WTC11 (cell line): ENCODE measurements around the gene AMACR. TPM values are rescaled to one million over a fixed set of nuclear protein-coding genes. Genes with fewer than 3 reads are reported as not detected.

Experiments
- AR ChIP-seq: fragments of 250-450 bp; sonication (Bioruptor Pico); IDR thresholded peaks from 2 replicates; pipeline ENCODE4 v1.9.0; 2021; ENCODE audit warnings: mild to moderate bottlenecking
- CDX4 ChIP-seq: fragments of 250-450 bp; sonication (Bioruptor Pico); IDR thresholded peaks from 2 replicates; pipeline ENCODE4 v1.9.0; 2021; ENCODE audit warnings: moderate library complexity, mild to moderate bottlenecking, inconsistent platforms, borderline replicate concordance
- E2F4 ChIP-seq: sonication (generic); formaldehyde crosslinking; IDR thresholded peaks from 2 replicates; pipeline ENCODE4 v1.8.1; 2022; ENCODE audit warnings: low read depth, mild to moderate bottlenecking, moderate library complexity, missing genetic modification reagents, borderline replicate concordance
- E2F5 ChIP-seq: sonication (generic); formaldehyde crosslinking; IDR thresholded peaks from 2 replicates; pipeline ENCODE4 v1.8.1; 2022; ENCODE audit warnings: mild to moderate bottlenecking, moderate library complexity, missing genetic modification reagents
- ERG ChIP-seq: fragments of 250-450 bp; sonication (Bioruptor Pico); IDR thresholded peaks from 2 replicates; pipeline ENCODE4 v1.8.0; 2021; ENCODE audit warnings: mild to moderate bottlenecking
- ETV6 ChIP-seq: sonication (generic); formaldehyde crosslinking; IDR thresholded peaks from 2 replicates; pipeline ENCODE4 v1.8.1; 2022; ENCODE audit warnings: mild to moderate bottlenecking, missing genetic modification reagents
- FOXP1 ChIP-seq: sonication (generic); formaldehyde crosslinking; IDR thresholded peaks from 2 replicates; pipeline ENCODE4 v1.8.0; 2022; ENCODE audit warnings: missing genetic modification reagents, mild to moderate bottlenecking, moderate library complexity, borderline replicate concordance
- IRF2 ChIP-seq: sonication (generic); formaldehyde crosslinking; IDR thresholded peaks from 2 replicates; pipeline ENCODE4 v1.8.0; 2022; ENCODE audit warnings: low read depth, missing genetic modification reagents, borderline replicate concordance
- JAZF1 ChIP-seq: fragments of 250-450 bp; sonication (Bioruptor Pico); IDR thresholded peaks from 2 replicates; pipeline ENCODE4 v1.9.0; 2021; ENCODE audit warnings: moderate library complexity, mild to moderate bottlenecking, inconsistent platforms
- NFATC4 ChIP-seq: fragments of 250-450 bp; sonication (Bioruptor Pico); IDR thresholded peaks from 2 replicates; pipeline ENCODE4 v1.9.0; 2021; ENCODE audit warnings: mild to moderate bottlenecking
- NFE2L1 ChIP-seq: sonication (generic); formaldehyde crosslinking; IDR thresholded peaks from 2 replicates; pipeline ENCODE4 v1.8.1; 2023; ENCODE audit warnings: missing genetic modification reagents
- NR3C1 ChIP-seq: sonication (generic); formaldehyde crosslinking; conservative IDR thresholded peaks from 2 replicates; pipeline ENCODE4 v1.8.1; 2023; ENCODE audit warnings: low read depth, mild to moderate bottlenecking, missing genetic modification reagents
- RELA ChIP-seq: sonication (generic); formaldehyde crosslinking; IDR thresholded peaks from 2 replicates; pipeline ENCODE4 v1.8.1; 2022; ENCODE audit warnings: missing genetic modification reagents, mild to moderate bottlenecking, borderline replicate concordance
- STAT6 ChIP-seq: sonication (generic); formaldehyde crosslinking; conservative IDR thresholded peaks from 2 replicates; pipeline ENCODE4 v1.8.1; 2023; ENCODE audit warnings: mild to moderate bottlenecking, low read depth, missing genetic modification reagents, moderate library complexity
- TEAD1 ChIP-seq: sonication (generic); formaldehyde crosslinking; IDR thresholded peaks from 2 replicates; pipeline ENCODE4 v1.8.0; 2022; ENCODE audit warnings: mild to moderate bottlenecking, missing genetic modification reagents
- TP53 ChIP-seq: sonication (generic); formaldehyde crosslinking; IDR thresholded peaks from 2 replicates; pipeline ENCODE4 v1.8.1; 2023; ENCODE audit warnings: mild to moderate bottlenecking, missing genetic modification reagents
- ZBTB21 ChIP-seq: sonication (generic); formaldehyde crosslinking; IDR thresholded peaks from 2 replicates; pipeline ENCODE4 v1.8.1; 2023; ENCODE audit warnings: mild to moderate bottlenecking, missing genetic modification reagents, borderline replicate concordance
- ZNF121 ChIP-seq: sonication (generic); formaldehyde crosslinking; IDR thresholded peaks from 2 replicates; pipeline ENCODE4 v1.8.0; 2023; ENCODE audit warnings: missing genetic modification reagents
- ZNF219 ChIP-seq: sonication (generic); formaldehyde crosslinking; IDR thresholded peaks from 2 replicates; pipeline ENCODE4 v1.8.0; 2023; ENCODE audit warnings: missing genetic modification reagents, mild to moderate bottlenecking, borderline replicate concordance
- ZNF317 ChIP-seq: sonication (generic); formaldehyde crosslinking; IDR thresholded peaks from 2 replicates; pipeline ENCODE4 v1.8.1; 2023; ENCODE audit warnings: low read depth, mild to moderate bottlenecking, moderate library complexity, missing genetic modification reagents, borderline replicate concordance
- ZNF671 ChIP-seq: fragments of 250-450 bp; sonication (Bioruptor Pico); IDR thresholded peaks from 2 replicates; pipeline ENCODE4 v1.8.0; 2021; ENCODE audit warnings: mild to moderate bottlenecking
- ZSCAN18 ChIP-seq: fragments of 250-450 bp; sonication (Bioruptor Pico); IDR thresholded peaks from 2 replicates; pipeline ENCODE4 v2.1.2; 2022; ENCODE audit warnings: mild to moderate bottlenecking, moderate library complexity
- total RNA-seq: library from RNA; stranded (reverse); gene quantifications from 3 replicates; pipeline ENCODE4 v1.2.3, GENCODE V29; 2021

AMACR gene
- total RNA-seq, 1 experiment from 2014 or later, result 11.9 TPM

- 0 out of 2 replicates have a peak, but pooled peaks have one; percentile 43 for TF ChIP-seq NR3C1 (CRISPR knock-in tag)
- no peak for TF ChIP-seq TEAD1
- no peak for TF ChIP-seq ZSCAN18 (CRISPR knock-in tag)
- TF ChIP-seq TP53 (CRISPR knock-in tag), result 0 out of 2 replicates have a peak, but pooled peaks have one; percentile 45
- no peak for TF ChIP-seq ZNF219 (CRISPR knock-in tag)
- TF ChIP-seq ZNF671 (CRISPR knock-in tag), result no peak
- TF ChIP-seq ZBTB21 (CRISPR knock-in tag), result no peak
- no peak for TF ChIP-seq CDX4 (CRISPR knock-in tag)
- TF ChIP-seq ERG (CRISPR knock-in tag), result no peak
- TF ChIP-seq ETV6, result peak; percentile 92
- TF ChIP-seq JAZF1 (CRISPR knock-in tag), result no peak
- peak; percentile 88; the same call in 1 of the 2 replicates for TF ChIP-seq FOXP1
- TF ChIP-seq AR (CRISPR knock-in tag), result no peak
- no peak for TF ChIP-seq ZNF317 (CRISPR knock-in tag)
- no peak for TF ChIP-seq IRF2
- no peak for TF ChIP-seq STAT6 (CRISPR knock-in tag)
- no peak for TF ChIP-seq RELA (CRISPR knock-in tag)
- TF ChIP-seq E2F4, result no peak
- TF ChIP-seq ZNF121 (CRISPR knock-in tag), result peak; percentile 51; the same call in 1 of the 2 replicates
- peak; percentile 60; the same call in 1 of the 2 replicates for TF ChIP-seq E2F5 (CRISPR knock-in tag)
- 0 out of 2 replicates have a peak, but pooled peaks have one; percentile 57 for TF ChIP-seq NFATC4 (CRISPR knock-in tag)
- TF ChIP-seq NFE2L1 (CRISPR knock-in tag), result peak; percentile 16; the same call in 1 of the 2 replicates
Observed at GRCh38 chr5:34007621-34008600, at the start of gene AMACR (continued).
